Spleen (tissue), 11 donors: ENCODE measurements around the gene FAM153A. TPM values are rescaled to one million over a fixed set of nuclear protein-coding genes. Genes with fewer than 3 reads are reported as not detected.
A peak's percentile ranks its signal among the peaks of the same experiment; 100 is the strongest.
"Not testable (repeated sequence)": the region's sequence is repeated elsewhere in the genome, so short reads cannot be mapped to it uniquely, and the experiment has no call there.

Source experiments
- DNase-seq: peaks from one replicate; pipeline ENCODE4 v3.0.0-alpha.2; 2020
- H3K27ac ChIP-seq, 8 donors: fragments of 200-600 bp; sonication (generic) in 7 of 8; 1 replicate in 4 of 8; 2 replicates in 4 of 8; pipeline versions ENCODE4 v1.5.0 to v1.8.0; 2016 to 2021; ENCODE audit warnings: inconsistent platforms in 4 of 8, mild to moderate bottlenecking in 4 of 8, moderate library complexity in 1 of 8
- H3K27me3 ChIP-seq, 7 donors: fragments of 200-600 bp; sonication (generic) in 6 of 7; replicated peaks in 1 of 7; 1 replicate in 4 of 7; 2 replicates in 3 of 7; pipeline versions ENCODE4 v1.5.0 to v1.8.0; 2016 to 2021; ENCODE audit warnings: inconsistent platforms in 3 of 7, mild to moderate bottlenecking in 1 of 7
- H3K36me3 ChIP-seq, 6 donors: fragments of 200-600 bp; sonication (generic) in 5 of 6; 1 replicate in 4 of 6; 2 replicates in 2 of 6; pipeline versions ENCODE4 v1.5.0 to v1.8.0; 2016 to 2021; ENCODE audit warnings: inconsistent platforms in 2 of 6
- H3K4me1 ChIP-seq, 6 donors: fragments of 200-600 bp; sonication (generic) in 5 of 6; 1 replicate in 3 of 6; 2 replicates in 3 of 6; pipeline versions ENCODE4 v1.5.0 to v1.8.0; 2016 to 2021; ENCODE audit warnings: inconsistent platforms in 3 of 6
- H3K4me3 ChIP-seq, 8 donors: fragments of 200-600 bp; sonication (generic) in 7 of 8; 1 replicate in 4 of 8; 2 replicates in 4 of 8; pipeline versions ENCODE4 v1.5.0 to v1.8.0; 2016 to 2021; ENCODE audit warnings: inconsistent platforms in 4 of 8, mild to moderate bottlenecking in 4 of 8, moderate library complexity in 2 of 8
- H3K9me3 ChIP-seq, 8 donors: fragments of 200-600 bp; sonication (generic) in 7 of 8; 1 replicate in 4 of 8; 2 replicates in 4 of 8; pipeline versions ENCODE4 v1.5.0 to v1.8.0; 2016 to 2021; ENCODE audit warnings: inconsistent platforms in 4 of 8
- POLR2AphosphoS5 ChIP-seq, 3 donors: sonication (generic); formaldehyde crosslinking; IDR thresholded peaks; one replicate each; pipeline ENCODE4 v1.5.1; 2017; ENCODE audit warnings: antibody characterized with exemption in 3 of 3
- WGBS, 5 donors: extraction: QIAGEN DNeasy Blood & Tissue Kit in 3 of 5; methylation state at CpG; one replicate each; pipeline versions ENCODE4 v1.1.5 to v1.1.7; 2013 to 2018; 5-methylcytosine and 5-hydroxymethylcytosine counted together
- intact Hi-C: fragments of 100-400 bp; cut with DNase I; formaldehyde crosslinking; loops from one replicate; pipeline ENCODE4 v1.15.0; 2023; ENCODE audit warnings: low total_unique reads
- polyA plus RNA-seq, 3 donors: library from polyadenylated mRNA; stranded (reverse); fragments of 200-250 nt; gene quantifications; one replicate each; pipeline ENCODE4 v1.2.1, GENCODE V29; 2013
- total RNA-seq, 7 donors: library from RNA; depleted of rRNA in 3 of 7; stranded (reverse); fragments of >200 nt in 3 of 7; fragmentation: NEBNext Ultra II Directional in 4 of 7; extraction: Animal tissue kit (Norgen Biotek cat#: 25700) in 4 of 7; gene quantifications; one replicate each; pipeline versions ENCODE4 v1.1.0 to v1.2.1, GENCODE V29; 2016 to 2021
- donor health status: healthy with polysubstance abuse.
- donor health status: DM: no; HTN: no; CAD: no; lungs with moderate emphysema.
- donor health status: DM: no; HTN: no; CAD: no.
- donor health status: Bipolar disorder and iron deficiency.
- donor health status: healthy.
- donor health status: DM: no; HTN: no; CAD: no.
- donor health status: DM: yes; HTN: yes; CAD: no.

The FAM153A gene
- total and polyA plus RNA-seq, 10 donors: 18.4 to 94.7 (median 41.7) TPM

DNA sequence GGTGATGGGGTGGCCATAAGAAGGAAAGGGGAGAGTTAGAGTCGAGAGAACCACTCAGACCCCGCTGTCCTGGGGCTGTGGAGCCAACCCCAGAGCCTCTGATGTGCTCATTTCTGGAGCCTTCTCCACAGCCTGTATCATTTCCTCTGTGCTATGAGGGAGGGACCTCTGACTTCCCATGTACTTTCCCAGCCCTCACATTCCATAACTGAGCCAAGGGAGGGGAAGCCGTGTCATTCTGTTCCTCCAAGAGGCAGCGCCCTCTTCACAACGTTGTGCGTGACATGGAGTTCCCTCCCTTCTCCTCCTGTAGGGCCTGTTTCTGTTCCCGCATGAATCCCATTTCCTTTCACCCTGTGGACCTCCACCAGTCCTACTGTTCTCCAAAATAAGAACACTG lies 57.8 kb downstream of the FAM153A start:
- WGBS, 5 donors: 40 to 50% methylated on average over 1 of the region's 7 CpGs; no CpG with 5 or more reads in 3 of the 5 donors
- DNase-seq: not testable (repeated sequence)
- TF ChIP-seq POLR2AphosphoS5 (IDR thresholded peaks at IDR 0.05): peak in 1 of 3 donors; percentile 12

DNA sequence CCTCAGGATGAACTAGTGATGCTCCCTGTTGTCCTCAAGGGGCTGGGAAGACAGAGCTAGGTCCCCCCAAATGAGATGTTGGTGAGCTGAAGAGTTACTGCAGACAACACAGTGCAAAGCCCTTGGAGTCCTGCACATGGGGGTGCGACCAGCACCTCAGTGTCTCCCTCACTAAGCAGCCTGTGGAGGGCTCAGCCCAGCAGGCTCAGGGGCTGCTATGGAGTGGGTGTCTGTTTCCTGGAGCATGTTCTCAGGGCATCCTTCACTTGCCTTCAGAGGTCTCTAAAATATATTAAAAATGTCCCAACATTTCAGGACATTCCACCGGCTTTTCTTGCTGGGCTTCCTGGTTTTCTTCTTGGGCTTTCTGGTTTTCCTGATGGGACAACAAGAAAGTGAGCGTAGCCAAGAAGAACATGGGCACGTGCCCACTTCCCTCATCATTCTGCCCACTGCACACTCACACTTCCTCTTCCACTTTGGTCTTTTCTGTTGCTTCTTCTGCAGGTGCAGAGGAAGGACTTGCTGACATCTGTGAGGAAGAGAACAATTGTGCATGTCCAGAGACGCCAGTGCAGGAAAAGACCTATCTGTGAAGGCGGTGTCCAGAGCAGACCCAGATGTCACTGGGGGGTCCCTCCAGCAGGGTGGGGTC lies 58.7 kb downstream of the FAM153A start:
- H3K36me3 ChIP-seq, intact Hi-C loops, DNase-seq, H3K27me3 ChIP-seq, H3K9me3 ChIP-seq, H3K27ac ChIP-seq, H3K4me3 ChIP-seq, H3K4me1 ChIP-seq: not testable (repeated sequence)
- 8 to 33% (median 13%) methylated on average over 1 to 2 of the region's 6 CpGs; no CpG with 5 or more reads in 1 of the 5 donors for WGBS, 5 donors

More for the DNA sequence above, 57.8 kb downstream of the FAM153A start:
- H3K4me1 ChIP-seq, H3K27me3 ChIP-seq, intact Hi-C loops, H3K27ac ChIP-seq, H3K36me3 ChIP-seq, H3K9me3 ChIP-seq, H3K4me3 ChIP-seq: not testable (repeated sequence)

DNA sequence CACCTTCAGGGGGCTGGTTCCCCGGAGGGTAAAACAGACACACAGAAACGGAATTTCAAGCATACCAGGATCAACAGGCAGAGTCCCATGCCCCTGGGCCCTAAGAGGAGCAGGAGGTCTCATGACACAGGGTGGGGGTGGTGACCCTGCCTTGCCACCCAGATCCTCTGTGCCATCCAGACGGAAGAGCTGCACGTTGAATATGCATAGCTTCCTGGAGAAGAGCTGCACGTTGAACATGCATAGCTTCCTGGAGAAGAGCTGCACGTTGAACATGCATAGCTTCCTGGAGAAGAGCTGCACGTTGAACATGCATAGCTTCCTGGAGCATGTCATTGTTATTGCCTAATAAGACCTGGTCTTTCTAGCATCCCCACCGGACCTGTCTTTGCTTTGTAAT lies 59.9 kb downstream of the FAM153A start:
- intact Hi-C loops, H3K4me3 ChIP-seq, H3K9me3 ChIP-seq, H3K27me3 ChIP-seq, H3K4me1 ChIP-seq, H3K36me3 ChIP-seq, DNase-seq, H3K27ac ChIP-seq: not testable (repeated sequence)
- 40 to 87% (median 56%) methylated on average over 2 to 3 of the region's 8 CpGs for WGBS, 5 donors

DNA sequence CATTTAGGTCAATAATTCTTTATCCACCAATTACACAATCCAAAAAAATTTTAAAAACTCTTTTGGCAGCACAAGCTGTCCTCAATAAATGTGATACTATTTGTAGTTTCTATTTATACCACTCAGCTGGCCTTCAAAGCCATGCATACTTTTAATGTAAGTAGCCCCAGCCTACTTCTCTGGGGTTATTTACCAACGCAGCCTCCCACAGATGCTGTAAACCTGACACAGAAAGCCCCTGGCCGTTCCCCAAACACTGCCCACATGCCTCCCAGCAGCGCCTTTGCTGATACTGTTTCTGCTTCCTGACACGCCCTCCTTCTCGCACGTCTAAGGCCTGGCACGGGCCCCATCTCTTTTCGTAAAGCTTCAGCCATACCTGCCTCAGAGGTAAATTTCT lies 62.7 kb downstream of the FAM153A start:
- H3K36me3 ChIP-seq, H3K27ac ChIP-seq, intact Hi-C loops, H3K4me1 ChIP-seq, H3K27me3 ChIP-seq, H3K9me3 ChIP-seq, DNase-seq, H3K4me3 ChIP-seq: not testable (repeated sequence)
- no CpG with 5 or more reads among the region's 8 CpGs for WGBS, 5 donors

DNA sequence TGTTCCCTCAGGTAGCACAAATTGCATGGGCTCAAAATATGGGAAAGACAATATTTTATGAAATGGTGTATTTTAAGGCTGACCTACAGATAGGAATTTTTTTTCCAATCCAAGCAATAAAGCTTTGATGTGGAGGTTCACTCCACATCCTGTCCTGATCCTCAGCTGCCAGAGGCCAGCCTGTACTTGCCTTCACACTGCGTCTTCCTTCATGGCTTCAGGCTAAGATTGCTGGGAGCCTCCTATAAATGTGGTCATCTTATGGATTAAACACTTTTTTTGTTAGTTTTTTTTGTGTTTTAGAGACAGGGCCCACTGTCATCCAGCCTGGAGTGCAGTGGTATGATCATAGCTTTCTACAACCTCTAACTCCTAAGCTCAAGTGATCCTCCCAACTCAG lies 67.3 kb downstream of the FAM153A start:
- H3K9me3 ChIP-seq, H3K36me3 ChIP-seq, H3K27me3 ChIP-seq, DNase-seq, H3K27ac ChIP-seq, H3K4me1 ChIP-seq, intact Hi-C loops, H3K4me3 ChIP-seq: not testable (repeated sequence)
- WGBS, 5 donors: 79 to 96% (median 93%) methylated on average over 1 of the region's 1 CpG

DNA sequence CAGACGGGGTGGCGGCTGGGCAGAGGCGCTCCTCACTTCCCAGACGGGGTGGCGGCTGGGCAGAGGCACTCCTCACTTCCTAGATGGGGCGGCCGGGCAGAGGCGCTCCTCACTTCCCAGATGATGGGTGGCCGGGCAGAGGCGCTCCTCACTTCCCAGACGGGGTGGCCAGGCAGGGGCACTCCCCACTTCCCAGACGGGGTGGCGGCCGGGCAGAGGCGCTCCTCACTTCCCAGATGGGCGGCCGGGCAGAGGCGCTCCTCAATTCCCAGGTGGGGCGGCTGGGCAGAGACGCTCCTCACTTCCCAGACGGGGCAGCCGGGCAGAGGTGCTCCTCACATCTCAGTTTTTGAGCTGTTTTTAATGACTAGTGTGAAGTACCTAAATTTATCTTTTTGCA lies 86.6 kb downstream of the FAM153A start:
- H3K9me3 ChIP-seq, intact Hi-C loops, H3K4me3 ChIP-seq, H3K27me3 ChIP-seq, H3K4me1 ChIP-seq, H3K36me3 ChIP-seq, H3K27ac ChIP-seq, DNase-seq: not testable (repeated sequence)
- WGBS, 5 donors: 88 to 95% (median 93%) methylated on average over 7 to 22 of the region's 22 CpGs

DNA sequence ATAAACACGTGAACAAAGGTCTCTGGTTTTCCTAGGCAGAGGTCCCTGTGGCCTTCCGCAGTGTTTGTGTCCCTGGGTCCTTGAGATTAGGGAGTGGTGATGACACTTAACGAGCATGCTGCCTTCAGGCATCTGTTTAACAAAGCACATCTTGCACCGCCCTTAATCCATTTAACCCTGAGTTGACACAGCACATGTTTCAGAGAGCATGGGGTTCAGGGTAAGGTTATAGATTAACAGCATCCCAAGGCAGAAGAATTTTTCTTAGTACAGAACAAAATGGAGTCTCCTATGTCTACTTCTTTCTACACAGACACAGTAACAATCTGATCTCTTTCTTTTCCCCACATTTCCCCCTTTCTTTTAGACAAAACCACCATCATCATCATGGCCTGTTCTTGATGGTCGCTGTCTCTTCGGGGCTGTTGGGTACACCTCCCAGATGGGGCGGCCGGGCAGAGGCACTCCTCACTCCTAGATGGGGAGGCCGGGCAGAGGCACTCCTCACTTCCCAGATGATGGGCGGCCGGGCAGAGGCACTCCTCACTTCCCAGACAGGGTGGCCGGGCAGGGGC lies 87.3 kb downstream of the FAM153A start:
- 80 to 89% (median 82%) methylated on average over 5 to 10 of the region's 12 CpGs for WGBS, 5 donors

DNA sequence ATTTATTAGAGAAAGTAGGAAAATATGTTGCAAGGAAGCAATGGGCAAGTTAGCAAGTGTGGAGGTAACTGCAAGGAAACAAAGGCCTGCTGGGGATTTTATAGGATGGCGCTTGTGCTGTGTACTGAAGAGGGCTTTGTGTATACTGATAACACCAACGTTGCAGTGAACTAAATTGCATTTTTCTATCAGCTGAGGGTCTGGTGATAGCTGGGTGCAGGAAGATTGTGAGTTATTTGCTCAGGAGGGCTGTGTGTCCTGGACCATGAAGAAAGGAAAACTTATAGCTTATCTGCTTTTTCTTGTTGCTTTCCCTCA lies 88.2 kb downstream of the FAM153A start:
- WGBS, 5 donors: no CpG with 5 or more reads among the region's 2 CpGs
- peak overlapping the region in 1 of 8 donors; percentile 33 for H3K27ac ChIP-seq
- H3K4me1 ChIP-seq, DNase-seq, H3K9me3 ChIP-seq, H3K27me3 ChIP-seq, H3K4me3 ChIP-seq, H3K36me3 ChIP-seq, intact Hi-C loops: not testable (repeated sequence)

More for the DNA sequence above, 87.3 kb downstream of the FAM153A start:
- H3K27ac ChIP-seq, H3K4me1 ChIP-seq, H3K4me3 ChIP-seq, H3K27me3 ChIP-seq, H3K36me3 ChIP-seq, H3K9me3 ChIP-seq, intact Hi-C loops, DNase-seq: not testable (repeated sequence)

DNA sequence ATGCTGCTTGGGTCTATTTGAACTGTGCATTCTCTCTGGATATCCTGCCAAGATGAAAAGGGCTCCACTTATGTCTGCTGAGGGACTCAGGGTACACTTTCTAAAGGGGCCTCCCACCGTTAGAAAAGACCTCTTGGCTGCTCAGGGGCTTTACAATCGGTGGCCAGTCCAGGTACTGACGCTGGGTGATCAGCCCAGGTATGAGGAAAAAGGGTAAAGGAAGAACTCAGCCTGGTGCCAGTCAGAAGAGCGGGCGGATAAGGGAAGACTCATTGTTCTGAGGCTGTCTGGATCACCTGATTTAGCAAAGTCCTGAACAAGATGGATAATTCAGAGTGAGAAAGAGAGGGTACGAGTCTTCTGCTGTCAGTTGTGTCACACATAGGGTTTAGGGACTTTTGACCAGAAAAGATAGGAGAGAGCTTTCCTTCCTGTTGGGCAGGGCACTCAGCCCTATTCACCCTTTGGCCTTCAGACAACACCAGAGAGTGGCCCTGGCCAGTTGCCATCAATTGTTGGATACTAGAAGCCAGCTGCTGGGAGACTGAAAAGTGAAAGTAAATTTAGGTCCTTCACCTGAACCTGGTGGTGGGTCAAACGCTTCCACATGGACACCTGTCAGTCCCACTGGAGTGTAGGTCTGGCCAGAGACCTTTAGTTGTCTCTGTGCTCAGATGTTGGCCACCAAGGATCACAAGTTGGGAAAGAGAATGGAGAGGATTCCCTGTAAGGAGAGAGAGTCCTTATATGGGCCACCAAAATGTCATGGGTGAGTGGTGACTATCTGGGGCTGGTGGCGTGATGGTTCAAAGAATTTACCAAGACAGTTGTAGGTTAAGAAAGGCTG lies 88.8 kb downstream of the FAM153A start:
- H3K9me3 ChIP-seq, H3K27ac ChIP-seq, H3K4me3 ChIP-seq, H3K4me1 ChIP-seq, H3K36me3 ChIP-seq, intact Hi-C loops, H3K27me3 ChIP-seq, DNase-seq: not testable (repeated sequence)
- 60 to 87% (median 75%) methylated on average over 6 of the region's 8 CpGs for WGBS, 5 donors

DNA sequence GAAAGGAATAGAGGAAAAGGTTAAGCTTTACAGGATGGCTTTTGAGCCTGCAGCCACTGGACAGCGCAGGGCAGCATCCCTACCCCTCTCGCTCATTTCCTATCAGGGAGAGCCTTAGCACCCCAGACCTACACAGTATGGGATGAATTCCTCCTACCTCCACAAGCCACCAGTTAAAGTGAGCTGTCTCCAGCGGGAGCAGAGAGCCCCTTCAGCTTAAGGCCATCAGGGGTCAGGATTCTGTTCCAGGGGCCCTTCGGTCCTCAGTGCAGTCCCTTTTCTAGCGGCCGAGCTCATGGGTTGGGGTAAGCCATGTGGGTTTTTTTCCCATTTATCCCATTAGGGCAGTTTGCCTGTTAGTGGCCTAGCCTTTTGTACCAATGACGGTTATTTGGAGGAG lies 89.7 kb downstream of the FAM153A start:
- intact Hi-C loops, H3K4me3 ChIP-seq: not testable (repeated sequence)
- WGBS, 5 donors: 89 to 94% (median 92%) methylated on average over 3 of the region's 7 CpGs

DNA sequence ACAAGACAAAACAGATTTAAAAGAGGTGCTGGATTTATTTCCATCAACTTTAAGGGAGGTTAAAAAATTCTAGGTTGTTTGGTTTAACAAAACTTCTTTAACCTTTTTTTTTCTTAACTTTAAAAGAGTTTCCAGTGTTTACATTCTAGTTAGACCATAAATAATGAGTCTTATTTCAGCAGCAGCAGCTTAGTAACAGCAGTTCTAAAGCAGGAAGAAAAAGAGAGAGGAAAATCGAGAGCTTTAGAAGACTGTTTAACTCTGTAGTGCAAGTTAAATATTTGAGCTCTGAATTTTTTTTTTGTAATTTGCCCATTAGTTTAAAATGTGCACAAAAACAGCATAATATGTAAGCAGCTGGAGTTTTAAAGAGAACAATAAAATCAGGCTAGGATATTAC lies 90.2 kb downstream of the FAM153A start:
- H3K4me1 ChIP-seq, intact Hi-C loops, H3K27me3 ChIP-seq, H3K27ac ChIP-seq, H3K4me3 ChIP-seq, H3K9me3 ChIP-seq, DNase-seq, H3K36me3 ChIP-seq: not testable (repeated sequence)
- WGBS, 5 donors: 7 to 29% (median 14%) methylated on average over 1 of the region's 1 CpG

More for the DNA sequence above, 89.7 kb downstream of the FAM153A start:
- H3K4me1 ChIP-seq, H3K27me3 ChIP-seq, H3K36me3 ChIP-seq, H3K27ac ChIP-seq, DNase-seq, H3K9me3 ChIP-seq: not testable (repeated sequence)
